Activated gamma-delta T cell (primary cell): ENCODE measurements around the gene HOXC13.

Experiments
- DNase-seq: peaks from one replicate; lab custom pipeline; 2025; lab: John Stamatoyannopoulos, UW

HOXC13 gene

GRCh38 chr12:53995378-53996239 is 57.0 kb downstream of the HOXC13 start:
- no peak for DNase-seq
